Vagina (tissue), 2 donors: ENCODE results near the gene ZNF436.

Experiments used
- POLR2A ChIP-seq, 2 donors: fragments of 450-650 bp; IDR thresholded peaks; one replicate each; pipeline ENCODE4 v1.6.1; 2017; ENCODE audit warnings: antibody characterized with exemption in 2 of 2, mild to moderate bottlenecking in 2 of 2, moderate library complexity in 2 of 2
- TF ChIP-seq, protein P1 (sequence below), 3 experiments: fragments of 450-650 bp in 2 of 3; fragments of 200-600 bp in 1 of 3; sonication (generic) in 1 of 3; IDR thresholded peaks; one replicate each; pipeline ENCODE4 v1.5.1; 2017 to 2019; ENCODE audit warnings: antibody characterized with exemption in 3 of 3, mild to moderate bottlenecking in 2 of 3, moderate library complexity in 2 of 3

DNA sequence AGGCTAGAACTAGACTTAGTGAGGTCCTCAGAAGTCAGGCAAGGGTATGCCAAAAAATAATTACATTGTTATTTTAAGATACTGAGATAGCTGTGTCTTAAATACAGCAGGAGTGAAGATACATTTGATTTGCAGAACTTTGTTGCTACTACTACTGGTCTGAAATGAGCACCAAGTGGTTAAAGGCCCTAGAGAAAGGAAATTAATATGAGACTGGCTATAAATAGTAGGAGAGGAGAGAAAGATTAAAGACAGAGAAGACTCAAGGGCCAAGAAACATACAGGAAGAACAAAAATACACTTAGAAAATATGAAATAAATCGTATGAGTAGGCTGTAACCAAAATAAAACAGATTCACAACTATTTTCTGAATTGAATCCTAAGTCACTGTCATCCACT, 46.9 kb downstream of the ZNF436 start:
- no peak for TF ChIP-seq POLR2A (IDR thresholded peaks at IDR 0.05)
- TF ChIP-seq, protein P1, sequence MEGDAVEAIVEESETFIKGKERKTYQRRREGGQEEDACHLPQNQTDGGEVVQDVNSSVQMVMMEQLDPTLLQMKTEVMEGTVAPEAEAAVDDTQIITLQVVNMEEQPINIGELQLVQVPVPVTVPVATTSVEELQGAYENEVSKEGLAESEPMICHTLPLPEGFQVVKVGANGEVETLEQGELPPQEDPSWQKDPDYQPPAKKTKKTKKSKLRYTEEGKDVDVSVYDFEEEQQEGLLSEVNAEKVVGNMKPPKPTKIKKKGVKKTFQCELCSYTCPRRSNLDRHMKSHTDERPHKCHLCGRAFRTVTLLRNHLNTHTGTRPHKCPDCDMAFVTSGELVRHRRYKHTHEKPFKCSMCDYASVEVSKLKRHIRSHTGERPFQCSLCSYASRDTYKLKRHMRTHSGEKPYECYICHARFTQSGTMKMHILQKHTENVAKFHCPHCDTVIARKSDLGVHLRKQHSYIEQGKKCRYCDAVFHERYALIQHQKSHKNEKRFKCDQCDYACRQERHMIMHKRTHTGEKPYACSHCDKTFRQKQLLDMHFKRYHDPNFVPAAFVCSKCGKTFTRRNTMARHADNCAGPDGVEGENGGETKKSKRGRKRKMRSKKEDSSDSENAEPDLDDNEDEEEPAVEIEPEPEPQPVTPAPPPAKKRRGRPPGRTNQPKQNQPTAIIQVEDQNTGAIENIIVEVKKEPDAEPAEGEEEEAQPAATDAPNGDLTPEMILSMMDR (IDR thresholded peaks at IDR 0.05) = no peak
